ENCODE measurements around the gene DHFR. TPM values are rescaled to one million over a fixed set of nuclear protein-coding genes. Genes with fewer than 3 reads are reported as not detected.

The DHFR gene
- polyA plus RNA-seq, 1 experiment, result 22.5 TPM

DNA sequence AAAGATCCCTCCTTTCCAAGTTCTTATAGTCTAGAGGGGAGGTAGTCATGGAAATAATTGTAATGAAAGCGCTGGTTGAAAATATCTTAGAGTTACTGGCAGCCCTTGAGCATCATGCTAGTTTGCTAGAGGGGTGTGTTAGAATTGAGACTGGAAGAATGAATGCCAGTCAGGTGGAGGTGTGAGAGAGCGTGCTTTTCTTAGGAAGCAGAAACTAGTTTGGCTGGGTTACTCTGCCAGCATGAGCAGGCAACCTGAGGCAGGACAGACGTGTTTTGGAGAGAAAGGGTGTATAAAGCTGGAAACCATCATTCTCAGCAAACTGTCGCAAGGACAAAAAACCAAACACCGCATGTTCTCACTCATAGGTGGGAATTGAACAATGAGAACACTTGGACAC, 43.6 kb upstream of the DHFR start:
- ChIA-PET POLR2A (no interaction called here), CTCF (no interaction called here)
- H3K27me3 ChIP-seq (ENCODE audit: control insufficient read depth, insufficient read depth, low read length), result no peaks in the 10 kb centered on the region
- no peak overlapping the region for H3K4me3 ChIP-seq (ENCODE audit: low read depth, low read length)
- DNase-seq (ENCODE audit: low read depth, low spot score), result no peak
- TF ChIP-seq, protein P1, sequence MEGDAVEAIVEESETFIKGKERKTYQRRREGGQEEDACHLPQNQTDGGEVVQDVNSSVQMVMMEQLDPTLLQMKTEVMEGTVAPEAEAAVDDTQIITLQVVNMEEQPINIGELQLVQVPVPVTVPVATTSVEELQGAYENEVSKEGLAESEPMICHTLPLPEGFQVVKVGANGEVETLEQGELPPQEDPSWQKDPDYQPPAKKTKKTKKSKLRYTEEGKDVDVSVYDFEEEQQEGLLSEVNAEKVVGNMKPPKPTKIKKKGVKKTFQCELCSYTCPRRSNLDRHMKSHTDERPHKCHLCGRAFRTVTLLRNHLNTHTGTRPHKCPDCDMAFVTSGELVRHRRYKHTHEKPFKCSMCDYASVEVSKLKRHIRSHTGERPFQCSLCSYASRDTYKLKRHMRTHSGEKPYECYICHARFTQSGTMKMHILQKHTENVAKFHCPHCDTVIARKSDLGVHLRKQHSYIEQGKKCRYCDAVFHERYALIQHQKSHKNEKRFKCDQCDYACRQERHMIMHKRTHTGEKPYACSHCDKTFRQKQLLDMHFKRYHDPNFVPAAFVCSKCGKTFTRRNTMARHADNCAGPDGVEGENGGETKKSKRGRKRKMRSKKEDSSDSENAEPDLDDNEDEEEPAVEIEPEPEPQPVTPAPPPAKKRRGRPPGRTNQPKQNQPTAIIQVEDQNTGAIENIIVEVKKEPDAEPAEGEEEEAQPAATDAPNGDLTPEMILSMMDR (IDR thresholded peaks at IDR 0.05; ENCODE audit: low read depth, low read length), result no peak
- no peaks in the 10 kb centered on the region for H3K9me3 ChIP-seq (ENCODE audit: control insufficient read depth, insufficient read depth, low read length)
- no peak overlapping the region for H3K27ac ChIP-seq (ENCODE audit: low read depth, low read length)

DNA sequence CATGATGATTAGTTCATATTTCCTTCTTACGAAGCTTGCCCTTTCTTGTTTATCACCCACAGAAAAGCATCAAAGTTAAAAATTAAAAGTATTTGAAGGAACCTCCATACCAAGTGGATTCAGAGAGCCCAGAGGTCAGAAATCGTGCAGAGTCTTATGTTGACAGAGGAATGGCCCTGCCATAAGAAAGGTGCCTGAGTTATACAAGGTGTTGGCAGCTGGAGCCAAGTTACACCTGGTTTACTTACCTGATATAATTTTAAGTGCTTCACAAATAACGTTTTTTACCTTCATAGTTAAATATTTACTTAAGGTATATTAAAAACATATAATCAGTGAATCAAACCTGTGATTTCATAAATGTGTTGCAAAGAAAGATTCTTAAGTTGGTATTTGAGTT, 42.3 kb upstream of the DHFR start:
- no peak for DNase-seq (ENCODE audit: low read depth, low spot score)
- TF ChIP-seq, protein P1 (IDR thresholded peaks at IDR 0.05; ENCODE audit: low read depth, low read length), result no peak
- Histone ChIP-seq H3K4me3 (ENCODE audit: low read depth, low read length) (no peak overlapping the region), H3K27me3 (ENCODE audit: control insufficient read depth, insufficient read depth, low read length) (no peaks in the 10 kb centered on the region), H3K9me3 (ENCODE audit: control insufficient read depth, insufficient read depth, low read length) (no peaks in the 10 kb centered on the region), H3K27ac (ENCODE audit: low read depth, low read length) (no peak overlapping the region)
- ChIA-PET POLR2A (no interaction called here), CTCF (interaction anchor here (0.8 to 1.1 kb wide), 3 partner anchors 15 to 498 kb away, joined by 3 to 5 read pairs (median 3); no protein-coding TSS in a partner anchor)

DNA sequence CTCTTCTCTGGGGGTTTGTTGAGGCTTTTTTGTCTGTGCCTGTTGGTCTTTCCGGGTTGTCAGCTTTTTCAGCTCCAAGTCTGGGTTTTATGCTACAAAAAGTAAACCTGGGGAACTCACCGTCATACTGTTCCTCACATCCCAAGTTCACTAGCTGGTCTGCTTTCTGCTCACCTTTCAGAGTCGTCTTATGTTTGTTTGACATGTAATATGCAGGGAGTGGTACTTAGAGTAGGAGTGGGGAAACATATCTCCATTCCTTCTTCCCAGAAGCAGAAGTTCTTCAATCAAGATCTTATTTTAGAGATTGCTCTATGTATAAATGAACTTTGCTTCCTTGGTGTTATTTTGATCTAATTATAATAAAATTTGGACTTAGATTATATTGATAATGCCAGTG, 41.7 kb upstream of the DHFR start:
- POLR2A ChIA-PET, result no interaction called here

DNA sequence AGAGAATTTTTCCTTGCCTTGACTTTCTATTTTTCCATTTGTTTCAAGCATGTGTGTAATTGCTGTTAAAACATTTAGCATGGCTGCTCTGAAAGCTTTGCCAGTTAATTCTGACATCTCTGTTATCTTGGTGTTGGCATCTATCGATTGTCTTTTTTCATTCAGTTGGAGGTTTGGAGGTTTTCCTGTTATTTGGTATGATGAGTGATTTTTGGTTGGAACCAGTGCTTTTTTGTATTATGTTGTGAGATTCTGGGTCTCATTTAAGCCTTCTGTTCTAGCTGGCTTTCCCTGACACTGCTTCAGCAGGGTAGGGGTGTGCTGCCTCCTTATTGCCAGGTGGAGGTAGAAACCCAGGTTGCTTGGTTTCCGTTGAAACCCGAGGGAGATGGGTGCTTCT, 40.9 kb upstream of the DHFR start:
- DNase-seq (ENCODE audit: low read depth, low spot score), result no peak
- Histone ChIP-seq H3K4me3 (ENCODE audit: low read depth, low read length) (no peak overlapping the region), H3K27me3 (ENCODE audit: control insufficient read depth, insufficient read depth, low read length) (no peaks in the 10 kb centered on the region), H3K9me3 (ENCODE audit: control insufficient read depth, insufficient read depth, low read length) (no peaks in the 10 kb centered on the region), H3K27ac (ENCODE audit: low read depth, low read length) (no peak overlapping the region)
- ChIA-PET CTCF (interaction anchor here (0.7 to 1.3 kb wide), 2 partner anchors 500 to 512 kb away, joined by 3 read pairs; no protein-coding TSS in a partner anchor), POLR2A (no interaction called here)
- TF ChIP-seq, protein P1 (IDR thresholded peaks at IDR 0.05; ENCODE audit: low read depth, low read length), result no peak

More for the DNA sequence above, 41.7 kb upstream of the DHFR start:
- Histone ChIP-seq H3K9me3 (ENCODE audit: control insufficient read depth, insufficient read depth, low read length) (no peaks in the 10 kb centered on the region), H3K27me3 (ENCODE audit: control insufficient read depth, insufficient read depth, low read length) (no peaks in the 10 kb centered on the region), H3K4me3 (ENCODE audit: low read depth, low read length) (no peak overlapping the region), H3K27ac (ENCODE audit: low read depth, low read length) (no peak overlapping the region)
- DNase-seq (ENCODE audit: low read depth, low spot score), result no peak
- CTCF ChIA-PET, result interaction anchor here (1.1 kb wide), 1 partner anchor 499 kb away, joined by 3 read pairs; no protein-coding TSS in a partner anchor
- TF ChIP-seq, protein P1 (IDR thresholded peaks at IDR 0.05; ENCODE audit: low read depth, low read length), result no peak

DNA sequence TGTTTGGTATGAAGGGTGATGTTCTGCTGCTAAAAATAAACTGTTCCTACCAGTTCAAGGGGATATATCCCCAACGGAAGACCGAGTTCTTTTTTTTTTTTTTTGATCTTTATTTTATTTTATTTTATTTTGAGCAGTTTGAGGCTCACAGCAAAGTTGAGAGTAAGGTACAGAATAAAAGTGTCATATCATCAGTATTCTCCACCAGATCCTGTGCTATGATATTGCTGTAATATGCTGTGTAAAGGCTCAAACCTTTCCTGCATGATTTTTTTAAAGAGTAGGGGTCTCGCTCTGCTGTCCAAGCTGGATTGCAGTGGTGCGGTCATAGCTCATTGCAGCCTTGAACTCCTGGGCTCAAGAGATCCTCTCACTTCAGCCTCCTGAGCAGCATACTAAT, 34.8 kb upstream of the DHFR start:
- H3K4me3 ChIP-seq (ENCODE audit: low read depth, low read length), result no peak overlapping the region
- DNase-seq (ENCODE audit: low read depth, low spot score), result no peak
- H3K9me3 ChIP-seq (ENCODE audit: control insufficient read depth, insufficient read depth, low read length), result no peaks in the 10 kb centered on the region
- H3K27ac ChIP-seq (ENCODE audit: low read depth, low read length), result no peak overlapping the region
- H3K27me3 ChIP-seq (ENCODE audit: control insufficient read depth, insufficient read depth, low read length), result no peaks in the 10 kb centered on the region
- ChIA-PET POLR2A (no interaction called here), CTCF (interaction anchor here (0.6 to 6.4 kb wide), 3 partner anchors 505 to 610 kb away, joined by 7 to 85 read pairs (median 7); no protein-coding TSS in a partner anchor)
- TF ChIP-seq, protein P1 (IDR thresholded peaks at IDR 0.05; ENCODE audit: low read depth, low read length), result no peak
